HuH-7.5 (cell line): Measurements from ENCODE around the gene BAG1.

ENCODE experiments used
- DNase-seq: peaks from one replicate; pipeline ENCODE4 v3.0.0; 2011; ENCODE audit warnings: low spot score

BAG1 gene

GRCh38 chr9:33242609-33243134 lies 21.8 kb downstream of the BAG1 start:
- DNase-seq, result no peak

GRCh38 chr9:33241298-33241697 lies 23.2 kb downstream of the BAG1 start:
- no peak for DNase-seq

- no peak for DNase-seq
These were observed 24.6 kb downstream of the BAG1 start, which contains the start of gene SPINK4 for GRCh38 chr9:33239921-33240320. Gene SPINK4, plus strand, starts transcription at chr9:33240167. Its CDS starts 42 bp downstream, at chr9:33240209.

- DNase-seq, result no peak
These were observed 27.9 kb downstream of the BAG1 start for GRCh38 chr9:33236571-33236970.

- DNase-seq, result no peak
These were observed 29.7 kb downstream of the BAG1 start for GRCh38 chr9:33234511-33235467.

GRCh38 chr9:33233626-33234342 lies 30.7 kb downstream of the BAG1 start:
- DNase-seq, result no peak

GRCh38 chr9:33232815-33233214 lies 31.7 kb downstream of the BAG1 start:
- DNase-seq, result no peak

- DNase-seq, result no peak
These were observed 32.9 kb downstream of the BAG1 start for GRCh38 chr9:33231623-33231942.

- DNase-seq, result no peak
These were observed 33.5 kb downstream of the BAG1 start for GRCh38 chr9:33230756-33231622.

GRCh38 chr9:33229359-33230114 lies 35.0 kb downstream of the BAG1 start:
- DNase-seq, result no peak

- DNase-seq, result no peak
These were observed 35.9 kb downstream of the BAG1 start for GRCh38 chr9:33228606-33229005.

- DNase-seq, result no peak
These were observed 36.8 kb downstream of the BAG1 start for GRCh38 chr9:33227741-33228140.

- DNase-seq, result no peak
These were observed 37.5 kb downstream of the BAG1 start for GRCh38 chr9:33227008-33227398.

GRCh38 chr9:33225319-33226147 lies 39.0 kb downstream of the BAG1 start:
- DNase-seq, result no peak

GRCh38 chr9:33223696-33224095 lies 40.8 kb downstream of the BAG1 start:
- no peak for DNase-seq

- no peak for DNase-seq
These were observed 42.5 kb downstream of the BAG1 start for GRCh38 chr9:33222031-33222430.

GRCh38 chr9:33221568-33221884 lies 43.0 kb downstream of the BAG1 start:
- no peak for DNase-seq

GRCh38 chr9:33220681-33221567 lies 43.6 kb downstream of the BAG1 start:
- no peak for DNase-seq

- DNase-seq, result no peak
These were observed 52.7 kb downstream of the BAG1 start for GRCh38 chr9:33211695-33212393.
